Kidney (tissue), 14 donors: ENCODE results near the gene TGFBR3. TPM values are rescaled to one million over a fixed set of nuclear protein-coding genes. Genes with fewer than 3 reads are reported as not detected.
A peak's percentile ranks its signal among the peaks of the same experiment; 100 is the strongest.

Experiments
- DNase-seq, 5 donors: peaks; one replicate each; pipeline ENCODE4 v3.0.0-alpha.2; 2013 to 2020
- FAIRE-seq: peaks from 2 replicates; lab custom pipeline; 2012; peaks lifted over from hg19 to GRCh38; lab: Jason Lieb, UNC
- H3K27ac ChIP-seq, 2 donors: one replicate each; pipeline ENCODE4 v1.7.0; 2013; ENCODE audit warnings: low read depth in 2 of 2, low read length in 2 of 2, inconsistent platforms in 1 of 2
- H3K27me3 ChIP-seq: one replicate; pipeline ENCODE4 v1.7.1; 2013; ENCODE audit warnings: low read length, inconsistent platforms; ENCODE audit not compliant: control insufficient read depth, insufficient read depth
- H3K36me3 ChIP-seq, 3 donors: one replicate each; pipeline versions ENCODE4 v1.7.0 to v1.7.1; 2013; ENCODE audit warnings: low read length in 3 of 3, control low read depth in 1 of 3, inconsistent platforms in 1 of 3; ENCODE audit not compliant: insufficient read depth in 3 of 3, control insufficient read depth in 2 of 3
- H3K4me1 ChIP-seq, 3 donors: one replicate each; pipeline versions ENCODE4 v1.7.0 to v1.7.1; 2013; ENCODE audit warnings: low read length in 3 of 3, inconsistent platforms in 1 of 3, low read depth in 1 of 3; ENCODE audit not compliant: control insufficient read depth in 2 of 3, insufficient read depth in 2 of 3
- H3K4me3 ChIP-seq, 3 donors: one replicate each; pipeline versions ENCODE4 v1.7.0 to v1.8.1; 2013; ENCODE audit warnings: low read length in 3 of 3, control low read depth in 1 of 3, inconsistent platforms in 1 of 3
- H3K9ac ChIP-seq, 3 donors: one replicate each; pipeline versions ENCODE4 v1.7.0 to v1.7.1; 2013; ENCODE audit warnings: low read length in 3 of 3, control low read depth in 1 of 3, inconsistent platforms in 1 of 3
- H3K9me3 ChIP-seq, 3 donors: one replicate each; pipeline versions ENCODE4 v1.7.0 to v1.7.1; 2013; ENCODE audit warnings: low read length in 3 of 3, control low read depth in 1 of 3, inconsistent platforms in 1 of 3; ENCODE audit not compliant: control insufficient read depth in 2 of 3, insufficient read depth in 1 of 3
- intact Hi-C: fragments of 100-400 bp; cut with DNase I; formaldehyde crosslinking; loops from one replicate; pipeline ENCODE4 v1.11.1; 2022
- polyA plus RNA-seq: library from polyadenylated mRNA; stranded (reverse); fragments of 350-450 nt; fragmentation: Illumina TruSeq; extraction: RNeasy Lipid Tissue Mini Kit (QIAGEN cat#74804); gene quantifications from one replicate; pipeline ENCODE4 v1.2.3, GENCODE V29; 2014; ENCODE audit warnings: low read depth, low replicate concordance; ENCODE audit not compliant: insufficient read depth
- total RNA-seq: library from RNA; stranded (reverse); fragmentation: NEBNext Ultra II Directional; extraction: Animal tissue kit (Norgen Biotek cat#: 25700); gene quantifications from one replicate; pipeline ENCODE4 v1.2.1, GENCODE V29; 2021
- TF ChIP-seq, protein P1 (sequence below): IDR thresholded peaks from 3 replicates; pipeline ENCODE4 v1.5.1; 2012; ENCODE audit warnings: mild to moderate bottlenecking, moderate library complexity, borderline replicate concordance; ENCODE audit not compliant: insufficient read depth; ENCODE audit errors: extremely low read depth
- donor health status: control.
- donor health status: control.
- donor health status: control.
- donor health status: control.
- donor health status: control.
- donor health status: DM: yes; HTN: yes; CAD: no.
- donor health status: Normal renal cell carcinoma (clear cell type).

Gene TGFBR3
- total and polyA plus RNA-seq, 2 donors from 2014 or later, result 15.8 to 57.9 TPM

DNA sequence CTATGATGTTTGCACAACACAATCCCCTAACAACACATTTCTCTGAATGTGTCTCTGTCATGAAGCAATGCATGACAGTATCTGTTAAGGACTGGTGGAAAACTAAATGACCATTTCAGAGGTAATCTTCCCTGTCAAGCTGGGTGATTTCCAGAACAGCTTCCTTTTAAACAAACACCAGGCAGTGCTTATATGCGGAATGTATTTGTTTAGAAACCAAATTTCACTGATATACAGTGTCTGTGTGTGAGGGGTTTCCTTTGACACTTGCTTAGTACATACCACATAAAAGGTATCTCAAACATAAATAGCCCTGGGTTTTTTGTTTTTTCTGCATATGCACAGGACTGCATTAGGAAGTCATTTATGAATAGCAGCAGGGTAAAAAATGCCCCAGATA, 95.6 kb downstream of the TGFBR3 start:
- Histone ChIP-seq H3K27me3 (no peaks in the 10 kb centered on the region), H3K4me3 (no peak overlapping the region), H3K9ac (peak overlapping the region in 1 of 3 donors; percentile 6), H3K27ac (no peak overlapping the region), H3K4me1 (peaks cover 19 to 37% (median 27%) of the 10 kb centered on the region in 3 donors), H3K9me3 (no peaks in the 10 kb centered on the region), H3K36me3 (no peaks in the 10 kb centered on the region)
- TF ChIP-seq, protein P1, sequence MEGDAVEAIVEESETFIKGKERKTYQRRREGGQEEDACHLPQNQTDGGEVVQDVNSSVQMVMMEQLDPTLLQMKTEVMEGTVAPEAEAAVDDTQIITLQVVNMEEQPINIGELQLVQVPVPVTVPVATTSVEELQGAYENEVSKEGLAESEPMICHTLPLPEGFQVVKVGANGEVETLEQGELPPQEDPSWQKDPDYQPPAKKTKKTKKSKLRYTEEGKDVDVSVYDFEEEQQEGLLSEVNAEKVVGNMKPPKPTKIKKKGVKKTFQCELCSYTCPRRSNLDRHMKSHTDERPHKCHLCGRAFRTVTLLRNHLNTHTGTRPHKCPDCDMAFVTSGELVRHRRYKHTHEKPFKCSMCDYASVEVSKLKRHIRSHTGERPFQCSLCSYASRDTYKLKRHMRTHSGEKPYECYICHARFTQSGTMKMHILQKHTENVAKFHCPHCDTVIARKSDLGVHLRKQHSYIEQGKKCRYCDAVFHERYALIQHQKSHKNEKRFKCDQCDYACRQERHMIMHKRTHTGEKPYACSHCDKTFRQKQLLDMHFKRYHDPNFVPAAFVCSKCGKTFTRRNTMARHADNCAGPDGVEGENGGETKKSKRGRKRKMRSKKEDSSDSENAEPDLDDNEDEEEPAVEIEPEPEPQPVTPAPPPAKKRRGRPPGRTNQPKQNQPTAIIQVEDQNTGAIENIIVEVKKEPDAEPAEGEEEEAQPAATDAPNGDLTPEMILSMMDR, result no peak
- intact Hi-C loops, result no loop called here
- FAIRE-seq (no peak), DNase-seq (no peak)

DNA sequence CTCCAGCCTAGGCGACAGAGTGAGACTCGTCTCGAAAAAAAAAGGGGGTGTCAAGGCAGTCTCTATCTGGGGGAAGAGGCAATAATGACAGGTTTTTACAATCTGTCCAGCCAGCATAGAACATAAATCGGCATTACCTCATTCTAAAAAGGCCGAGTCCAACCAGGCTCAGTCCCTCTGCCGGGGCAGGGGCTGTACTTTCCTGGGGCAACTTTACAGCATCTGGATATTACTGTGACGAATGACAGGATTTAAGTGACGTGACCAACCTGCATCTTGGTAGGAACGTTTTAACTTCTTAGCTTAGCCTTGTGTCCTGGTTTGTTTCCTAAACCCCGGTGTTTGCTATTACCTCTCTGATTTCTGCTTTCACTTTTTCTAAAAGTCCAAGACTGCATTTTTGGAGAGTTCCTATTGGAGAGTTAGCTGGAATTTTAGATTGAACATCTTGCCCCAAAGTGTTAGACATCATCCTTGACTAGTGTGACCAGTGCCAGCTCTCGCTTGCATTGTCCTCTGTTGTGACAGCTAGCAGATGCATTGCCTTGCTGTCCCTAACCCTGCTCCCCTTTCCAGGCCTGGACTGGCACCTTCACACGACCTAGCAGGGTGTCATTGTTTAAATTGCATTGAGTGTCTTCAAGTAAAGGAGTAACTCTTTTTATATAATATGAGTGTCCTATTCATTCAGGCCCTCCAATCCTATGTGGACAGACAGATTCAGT, 96.5 kb downstream of the TGFBR3 start:
- FAIRE-seq (no peak), DNase-seq (no peak)
- H3K4me1 ChIP-seq, result peaks cover 14 to 37% (median 27%) of the 10 kb centered on the region in 3 donors
- H3K9ac ChIP-seq, result no peak overlapping the region
- TF ChIP-seq, protein P1, result no peak
- no peaks in the 10 kb centered on the region for H3K36me3 ChIP-seq
- no peaks in the 10 kb centered on the region for H3K27me3 ChIP-seq
- H3K4me3 ChIP-seq, result no peak overlapping the region
- intact Hi-C loops, result no loop called here
- no peaks in the 10 kb centered on the region for H3K9me3 ChIP-seq
- peak overlapping the region in 1 of 2 donors; percentile 8 for H3K27ac ChIP-seq

DNA sequence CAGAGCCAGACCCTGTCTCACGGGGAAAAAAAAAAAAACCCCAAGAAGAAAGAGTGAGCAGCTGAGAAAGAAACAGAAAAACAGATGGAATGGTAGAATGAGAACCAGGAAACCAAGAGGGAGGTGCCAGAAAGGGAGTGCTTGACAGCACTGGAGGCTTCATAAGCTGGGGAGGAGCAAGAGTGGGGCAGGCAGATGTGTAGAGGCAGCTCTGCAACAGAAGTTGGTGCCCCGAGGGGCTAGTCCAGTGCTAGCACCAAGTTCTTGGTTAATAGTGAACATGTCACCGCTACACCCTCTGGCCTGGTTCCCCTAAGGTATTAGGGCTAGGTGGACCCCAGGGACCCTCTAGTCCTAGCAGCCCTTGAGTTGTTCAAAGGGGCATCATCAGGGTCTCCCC, 98.0 kb downstream of the TGFBR3 start:
- H3K4me1 ChIP-seq, result peaks cover 12 to 33% (median 27%) of the 10 kb centered on the region in 3 donors
- H3K4me3 ChIP-seq, result no peak overlapping the region
- H3K36me3 ChIP-seq, result peaks cover 0 to under 1% (median 0%) of the 10 kb centered on the region in 3 donors
- intact Hi-C loops, result no loop called here
- H3K9me3 ChIP-seq, result no peaks in the 10 kb centered on the region
- H3K9ac ChIP-seq, result no peak overlapping the region
- no peaks in the 10 kb centered on the region for H3K27me3 ChIP-seq
- TF ChIP-seq, protein P1, result no peak
- no peak overlapping the region for H3K27ac ChIP-seq
- FAIRE-seq, result no peak
- DNase-seq, result no peak

DNA sequence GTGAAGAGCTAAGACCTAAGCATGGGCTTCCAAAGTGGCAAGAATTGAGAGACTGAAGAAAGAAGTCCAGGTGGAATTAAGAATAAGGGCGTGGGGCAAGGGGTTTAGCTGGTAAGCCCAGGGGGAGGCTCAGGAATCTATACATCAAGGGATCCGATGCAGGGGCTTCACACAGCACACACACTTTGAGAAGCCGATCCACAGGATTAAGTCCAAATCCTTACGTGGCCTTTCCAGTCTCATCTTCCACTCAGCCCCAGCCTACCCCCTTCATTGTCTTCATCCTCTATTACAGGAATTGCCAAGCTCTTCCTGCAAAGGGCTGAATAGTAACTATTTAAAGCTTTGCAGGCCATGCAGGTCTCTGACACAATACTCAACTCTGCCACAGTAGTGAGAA, 101.3 kb downstream of the TGFBR3 start:
- no peak overlapping the region for H3K27ac ChIP-seq
- FAIRE-seq, result no peak
- H3K36me3 ChIP-seq, result peaks cover 0 to 2% (median 0%) of the 10 kb centered on the region in 3 donors
- TF ChIP-seq, protein P1, result no peak
- no peak overlapping the region for H3K9ac ChIP-seq
- H3K4me1 ChIP-seq, result peaks cover 4 to 18% (median 14%) of the 10 kb centered on the region in 3 donors
- intact Hi-C loops, result no loop called here
- no peaks in the 10 kb centered on the region for H3K9me3 ChIP-seq
- H3K27me3 ChIP-seq, result no peaks in the 10 kb centered on the region
- DNase-seq, result no peak
- no peak overlapping the region for H3K4me3 ChIP-seq
